K562 (cell line): ENCODE results near the gene RACK1. TPM values are rescaled to one million over a fixed set of nuclear protein-coding genes. Genes with fewer than 3 reads are reported as not detected.

Source experiments
- BDP1 ChIP-seq: IDR thresholded peaks from 3 replicates; pipeline ENCODE4 v1.6.1; 2011; ENCODE audit not compliant: insufficient read length, insufficient read depth
- BHLHE40 ChIP-seq: IDR thresholded peaks from 2 replicates; pipeline ENCODE4 v1.6.1; 2011; ENCODE audit warnings: low read length, improper control_type of control experiment
- CBX2 ChIP-seq: fragments of 200-600 bp; sonication (generic); IDR thresholded peaks from one replicate; pipeline ENCODE4 v1.6.1; 2012; ENCODE audit warnings: mild to moderate bottlenecking, low read length, inconsistent platforms; ENCODE audit not compliant: insufficient read depth, poor library complexity, severe bottlenecking
- CHD4 ChIP-seq: fragments of 200-600 bp; sonication (generic); IDR thresholded peaks from 3 replicates; pipeline ENCODE4 v1.6.1; 2012; ENCODE audit warnings: low read depth, mild to moderate bottlenecking, mixed read lengths, low read length, inconsistent platforms; ENCODE audit not compliant: insufficient read depth, insufficient replicate concordance, poor library complexity, severe bottlenecking
- CUX1 ChIP-seq: fragments of 200-800 bp; sonication (Bioruptor generic); IDR thresholded peaks from 2 replicates; pipeline ENCODE4 v1.6.1; 2016; ENCODE audit warnings: missing genetic modification characterization, missing compliant biosample characterization
- FOXP4 ChIP-seq: sonication (generic); formaldehyde crosslinking; IDR thresholded peaks from 2 replicates; pipeline ENCODE4 v1.8.0; 2022; ENCODE audit warnings: mild to moderate bottlenecking, missing genetic modification reagents, borderline replicate concordance
- HMG20B ChIP-seq: fragments of 250-450 bp; sonication (Bioruptor Pico); IDR thresholded peaks from 2 replicates; pipeline ENCODE4 v1.5.0; 2021; ENCODE audit warnings: mild to moderate bottlenecking
- ILF3 ChIP-seq: fragments of 450-650 bp; IDR thresholded peaks from 2 replicates; pipeline ENCODE4 v1.6.1; 2018; ENCODE audit warnings: antibody characterized with exemption, mild to moderate bottlenecking, moderate library complexity, borderline replicate concordance
- JUND ChIP-seq, 2 experiments: IDR thresholded peaks; 2 replicates in 1 of 2; 3 replicates in 1 of 2; pipeline ENCODE4 v1.6.1; 2011; ENCODE audit warnings: borderline replicate concordance in 2 of 2, low read depth in 2 of 2, low read length in 2 of 2, improper control_type of control experiment in 1 of 2, missing biosample characterization in 1 of 2, missing genetic modification characterization in 1 of 2, missing genetic modification reagents in 1 of 2
- KAT8 ChIP-seq: fragments of 450-650 bp; IDR thresholded peaks from 2 replicates; pipeline ENCODE4 v1.6.1; 2016; ENCODE audit warnings: low read depth, mild to moderate bottlenecking
- POLR2AphosphoS2 ChIP-seq: IDR thresholded peaks from 2 replicates; pipeline ENCODE4 v1.6.1; 2012; ENCODE audit warnings: low read length, improper control_type of control experiment
- SNRNP70 ChIP-seq: fragments of 200-400 bp; formaldehyde crosslinking; optimal IDR thresholded peaks from 2 replicates; pipeline ENCODE3; 2017; ENCODE audit warnings: low read depth, low read length
- SRSF9 ChIP-seq: fragments of 200-400 bp; formaldehyde crosslinking; IDR thresholded peaks from 2 replicates; pipeline ENCODE4 v1.6.1; 2017; ENCODE audit warnings: low read depth, low read length, borderline replicate concordance
- UBTF ChIP-seq, 2 experiments: IDR thresholded peaks; 2 replicates each; pipeline ENCODE4 v1.6.1; 2012; ENCODE audit warnings: improper control_type of control experiment in 2 of 2, low read depth in 2 of 2, low read length in 2 of 2, borderline replicate concordance in 1 of 2
- ZC3H4 ChIP-seq: sonication (generic); formaldehyde crosslinking; IDR thresholded peaks from 2 replicates; pipeline ENCODE4 v1.9.0; 2021; ENCODE audit warnings: missing genetic modification reagents, borderline replicate concordance
- ZNF133 ChIP-seq: fragments of 250-450 bp; sonication (Bioruptor Pico); IDR thresholded peaks from 2 replicates; pipeline ENCODE4 v1.4.0; 2020; ENCODE audit warnings: mild to moderate bottlenecking
- ZNF143 ChIP-seq: sonication (generic); formaldehyde crosslinking; IDR thresholded peaks from 2 replicates; pipeline ENCODE4 v1.9.0; 2022; ENCODE audit warnings: mild to moderate bottlenecking, missing genetic modification reagents
- ZNF384 ChIP-seq: IDR thresholded peaks from 2 replicates; pipeline ENCODE4 v1.6.1; 2012; ENCODE audit warnings: low read depth, low read length, improper control_type of control experiment
- polyA plus RNA-seq, 8 experiments: library from polyadenylated mRNA; depleted of rRNA in 4 of 8; stranded (reverse) in 5 of 8; unstranded in 3 of 8; fragments of >200 nt; fragmentation: Nextera tagmentation in 2 of 8; fragmentation: Illumina TruSeq in 1 of 8; extraction: Ambion mirVana in 2 of 8; extraction: Trizol in 1 of 8; gene quantifications; 2 replicates each; pipeline versions ENCODE4 v1.2.1 to v1.2.3, GENCODE V29; 2011 to 2014; ENCODE audit warnings: inconsistent platforms in 1 of 8, missing spikeins in 1 of 8
- total RNA-seq, 7 experiments: library from RNA; depleted of rRNA in 6 of 7; stranded (reverse); fragments of >200 nt in 6 of 7; fragmentation: Illumina TruSeq in 2 of 7; extraction: Trizol in 2 of 7; gene quantifications; 2 replicates each; pipeline versions ENCODE4 v1.2.1 to v1.2.3, GENCODE V29; 2011 to 2021; ENCODE audit warnings: low replicate concordance in 1 of 7

The RACK1 gene
- total and polyA plus RNA-seq, 9 of the 15 experiments (the other 6 are each of a cell fraction or from before 2014, with no cell fraction given): 2,303 to 5,311 (median 3,833) TPM

GRCh38 chr5:181204113-181204825 is 39.4 kb downstream of the RACK1 start (continued):
- TF ChIP-seq ZNF143 (CRISPR knock-in tag) (no peak), CUX1 (CRISPR knock-in tag) (no peak), ZC3H4 (CRISPR knock-in tag) (no peak), UBTF (IDR thresholded peaks at IDR 0.05; ENCODE audit: borderline replicate concordance in 1 of 2, low read depth in 2 of 2, low read length in 2 of 2) (peak in 1 of 2 experiments; percentile 61; a peak in 1 of 4 replicates), SNRNP70 (no peak), ZNF384 (no peak), FOXP4 (no peak), ZNF133 (no peak), CBX2 (no peak), JUND (IDR thresholded peaks at IDR 0.05; ENCODE audit: borderline replicate concordance, low read depth, low read length) (no peak), JUND (tag; IDR thresholded peaks at IDR 0.05; ENCODE audit: borderline replicate concordance, low read depth, low read length) (no peak), POLR2AphosphoS2 (no peak), CHD4 (no peak), SRSF9 (no peak), HMG20B (CRISPR knock-in tag) (no peak), BDP1 (no peak), ILF3 (no peak), BHLHE40 (no peak), KAT8 (no peak)
